Liver (tissue), 2 donors: Measurements from ENCODE around the gene NPPB.

Source experiments
- CTCF ChIP-seq: fragments of 150-350 bp; IDR thresholded peaks from 2 replicates; pipeline ENCODE4 v1.5.1; 2017; ENCODE audit warnings: improper control_type of control experiment, low read depth, low read length; ENCODE audit not compliant: missing input control
- YY1 ChIP-seq: IDR thresholded peaks from 2 replicates; pipeline ENCODE4 v1.6.1; 2016; ENCODE audit warnings: antibody characterized with exemption, mild to moderate bottlenecking
- donor health status: healthy.

DNA sequence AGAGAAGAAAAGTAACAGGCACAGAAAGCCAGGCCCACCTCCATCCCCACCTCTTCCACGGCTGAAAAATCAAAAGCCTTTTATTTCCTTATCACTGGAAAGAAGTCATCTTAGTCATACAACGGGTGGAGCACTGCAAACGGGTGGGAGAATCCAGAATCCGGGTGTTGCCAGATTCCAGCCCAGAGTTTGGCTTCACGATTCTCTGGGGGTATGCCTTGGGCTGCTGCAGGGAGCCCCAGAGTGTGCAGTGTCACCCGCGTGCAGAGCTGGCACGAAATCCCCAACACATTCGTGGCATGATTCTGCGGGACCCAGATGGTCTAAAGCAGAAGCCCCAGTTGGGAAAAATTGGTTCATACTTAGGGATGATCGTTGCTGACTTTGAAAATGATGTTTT, 8.6 kb downstream of the NPPB start:
- TF ChIP-seq YY1, result no peak
- no peak for TF ChIP-seq CTCF
